RKO (cell line): ENCODE results near the gene GOLGA6L9.
"Not testable (repeated sequence)": the region's sequence is repeated elsewhere in the genome, so short reads cannot be mapped to it uniquely, and the experiment has no call there.

ENCODE experiments used
- DNase-seq: peaks from one replicate; pipeline ENCODE4 v3.0.0-alpha.2; 2016; ENCODE audit warnings: low spot score

The GOLGA6L9 gene

GRCh38 chr15:82469381-82469780 is 39.8 kb downstream of the GOLGA6L9 start:
- DNase-seq, result not testable (repeated sequence)

GRCh38 chr15:82472269-82472982 is 42.8 kb downstream of the GOLGA6L9 start:
- not testable (repeated sequence) for DNase-seq

- not testable (repeated sequence) for DNase-seq
Observed at GRCh38 chr15:82474596-82475325, 45.1 kb downstream of the GOLGA6L9 start.

GRCh38 chr15:82475345-82475967 is 45.8 kb downstream of the GOLGA6L9 start:
- DNase-seq, result not testable (repeated sequence)

- DNase-seq, result not testable (repeated sequence)
Observed at GRCh38 chr15:82476697-82477342, 47.2 kb downstream of the GOLGA6L9 start.

DNA sequence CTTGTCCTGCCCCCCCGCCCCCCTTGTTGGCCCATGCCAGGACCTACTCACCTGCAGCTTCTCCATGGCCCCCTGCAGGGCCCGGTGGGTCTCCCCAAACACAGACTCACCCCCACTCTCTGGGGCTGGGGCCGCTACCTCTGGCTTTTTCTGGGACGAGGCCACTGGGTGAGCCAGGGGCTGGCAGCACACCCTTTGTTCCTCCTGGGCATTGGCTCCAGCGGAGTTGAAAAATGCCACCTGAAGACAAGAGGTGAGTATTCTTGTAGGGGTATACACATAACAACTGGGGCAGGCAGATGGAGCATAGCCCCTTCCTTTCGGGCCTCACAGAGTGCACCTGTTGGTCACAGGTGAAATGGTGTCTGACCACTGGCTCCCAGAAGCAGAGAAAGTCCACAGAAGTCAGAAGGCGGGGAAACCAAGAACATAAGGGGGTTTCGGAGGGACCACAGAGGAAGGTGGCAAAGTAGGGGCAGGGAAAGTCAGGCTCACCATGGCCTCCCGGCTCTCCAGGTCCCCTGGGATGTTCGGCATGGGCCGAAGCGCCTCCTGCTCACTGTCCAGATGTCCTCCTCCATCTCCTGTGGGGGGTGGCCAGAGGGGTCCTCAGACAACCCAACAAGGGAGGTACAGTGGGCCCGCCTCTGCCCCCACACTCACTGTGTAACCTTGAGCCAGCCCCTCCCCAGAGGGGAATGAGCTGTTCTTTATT is 47.9 kb downstream of the GOLGA6L9 start:
- DNase-seq, result not testable (repeated sequence)
